Measurements from ENCODE around the gene AFF3.

- TF ChIP-seq CTCF (IDR thresholded peaks at IDR 0.05), result no peak
- TF ChIP-seq ZFX (IDR thresholded peaks at IDR 0.05; ENCODE audit: borderline replicate concordance), result no peak
Measured at GRCh38 chr2:99645960-99646359, 496.4 kb downstream of the AFF3 start.

Data from 22Rv1 (cell line).